ENCODE data around the gene MAP1B. TPM values are rescaled to one million over a fixed set of nuclear protein-coding genes. Genes with fewer than 3 reads are reported as not detected.

The MAP1B gene
- total RNA-seq, 2 donors from 2014 or later: 87.9 to 93.3 TPM

DNA sequence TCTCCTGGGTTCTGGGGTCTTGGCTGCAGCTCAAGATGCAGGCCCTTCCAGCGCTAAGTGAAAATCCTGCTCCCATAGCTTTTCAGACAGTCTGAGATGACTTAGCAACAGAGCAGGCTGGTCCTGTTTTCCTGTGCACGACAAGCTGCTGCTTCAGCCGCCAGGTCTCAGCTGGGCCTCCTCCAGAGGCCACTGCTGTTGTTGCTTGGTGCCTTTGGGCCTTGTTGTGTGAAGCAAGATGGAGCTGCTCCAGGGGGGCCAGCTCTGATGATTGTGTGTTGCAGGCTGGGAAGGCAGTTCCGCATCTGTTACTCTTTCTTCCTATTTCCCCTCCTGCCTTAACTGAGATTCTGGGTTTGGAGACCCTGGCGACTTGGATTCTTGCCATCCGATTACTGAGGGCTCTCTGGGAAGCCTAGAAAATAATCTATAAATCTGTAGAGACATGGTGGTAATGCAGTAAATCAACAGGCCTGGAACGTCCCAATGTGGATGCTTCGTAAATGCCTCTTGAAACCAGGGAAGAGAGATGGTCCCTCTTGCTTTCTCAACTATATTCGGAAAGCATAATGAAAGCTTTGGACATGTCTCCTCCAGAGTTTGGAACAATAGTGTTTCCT, 3.2 kb downstream of the MAP1B start:
- WGBS, 2 experiments (ENCODE audit: insufficient coverage in 1 of 2, insufficient read length in 1 of 2): 90 to 92% methylated on average over 4 to 9 of the region's 9 CpGs
- H3K9me3 Mint-ChIP-seq: no peaks in the 10 kb centered on the region
- H3K4me1 ChIP-seq (ENCODE audit: control insufficient read depth, insufficient read depth, low read length): peaks cover 11% of the 10 kb centered on the region
- H3K4me3 Mint-ChIP-seq: peak overlapping the region; percentile 19
- H3K27ac ChIP-seq (ENCODE audit: low read depth, low read length): peak overlapping the region; percentile 96
- H3K9ac ChIP-seq (ENCODE audit: extremely low read depth, low read length, poor library complexity, severe bottlenecking): no peak overlapping the region
- no peaks in the 10 kb centered on the region for H3K27me3 ChIP-seq (ENCODE audit: control insufficient read depth, insufficient read depth, low read length, poor library complexity, severe bottlenecking)
- DNase-seq: no peak
- H3K4me3 ChIP-seq (ENCODE audit: low read length): peak overlapping the region; percentile 97
- H3K27ac Mint-ChIP-seq: peak overlapping the region; percentile 37
- H3K4me1 Mint-ChIP-seq: peaks cover 26% of the 10 kb centered on the region
- peaks cover 58% of the 10 kb centered on the region for H3K36me3 ChIP-seq (ENCODE audit: control insufficient read depth, insufficient read depth, low read length)
- H3K36me3 Mint-ChIP-seq (ENCODE audit: low read depth): peaks cover 13% of the 10 kb centered on the region
- H3K9me3 ChIP-seq (ENCODE audit: control insufficient read depth, low read length): no peaks in the 10 kb centered on the region
- H3K27me3 Mint-ChIP-seq (ENCODE audit: insufficient read depth): no peaks in the 10 kb centered on the region
- TF ChIP-seq, protein P1, sequence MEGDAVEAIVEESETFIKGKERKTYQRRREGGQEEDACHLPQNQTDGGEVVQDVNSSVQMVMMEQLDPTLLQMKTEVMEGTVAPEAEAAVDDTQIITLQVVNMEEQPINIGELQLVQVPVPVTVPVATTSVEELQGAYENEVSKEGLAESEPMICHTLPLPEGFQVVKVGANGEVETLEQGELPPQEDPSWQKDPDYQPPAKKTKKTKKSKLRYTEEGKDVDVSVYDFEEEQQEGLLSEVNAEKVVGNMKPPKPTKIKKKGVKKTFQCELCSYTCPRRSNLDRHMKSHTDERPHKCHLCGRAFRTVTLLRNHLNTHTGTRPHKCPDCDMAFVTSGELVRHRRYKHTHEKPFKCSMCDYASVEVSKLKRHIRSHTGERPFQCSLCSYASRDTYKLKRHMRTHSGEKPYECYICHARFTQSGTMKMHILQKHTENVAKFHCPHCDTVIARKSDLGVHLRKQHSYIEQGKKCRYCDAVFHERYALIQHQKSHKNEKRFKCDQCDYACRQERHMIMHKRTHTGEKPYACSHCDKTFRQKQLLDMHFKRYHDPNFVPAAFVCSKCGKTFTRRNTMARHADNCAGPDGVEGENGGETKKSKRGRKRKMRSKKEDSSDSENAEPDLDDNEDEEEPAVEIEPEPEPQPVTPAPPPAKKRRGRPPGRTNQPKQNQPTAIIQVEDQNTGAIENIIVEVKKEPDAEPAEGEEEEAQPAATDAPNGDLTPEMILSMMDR (conservative IDR thresholded peaks at IDR 0.05): no peak

DNA sequence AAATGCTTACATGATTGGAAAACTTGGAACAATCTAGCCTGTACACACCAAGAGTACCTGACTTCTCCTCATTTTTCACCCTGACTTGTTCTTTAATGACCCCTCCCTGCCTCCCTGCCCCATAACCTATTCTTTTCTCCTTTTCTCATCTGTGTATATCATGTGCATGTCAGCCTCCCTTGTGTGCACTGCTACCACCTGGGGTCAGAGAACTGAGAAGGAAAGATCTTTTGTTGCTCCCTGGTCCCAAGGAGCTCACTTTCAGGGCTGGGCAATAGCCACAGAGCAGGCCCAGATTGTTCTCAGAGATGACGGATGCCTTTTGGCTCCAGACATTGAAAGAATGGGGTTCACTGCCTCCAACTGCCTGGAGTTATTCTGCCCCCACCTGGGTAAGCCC, 5.1 kb downstream of the MAP1B start:
- peak overlapping the region; percentile 56 for H3K27ac ChIP-seq (ENCODE audit: low read depth, low read length)
- H3K27me3 Mint-ChIP-seq (ENCODE audit: insufficient read depth): no peaks in the 10 kb centered on the region
- WGBS, 2 experiments (ENCODE audit: insufficient coverage in 1 of 2, insufficient read length in 1 of 2): 60 to 93% methylated on average over 1 of the region's 1 CpG
- H3K4me1 ChIP-seq (ENCODE audit: control insufficient read depth, insufficient read depth, low read length): peaks cover 9% of the 10 kb centered on the region
- H3K4me3 ChIP-seq (ENCODE audit: low read length): peak overlapping the region; percentile 97
- H3K9me3 ChIP-seq (ENCODE audit: control insufficient read depth, low read length): no peaks in the 10 kb centered on the region
- no peak for DNase-seq
- peaks cover 31% of the 10 kb centered on the region for H3K36me3 Mint-ChIP-seq (ENCODE audit: low read depth)
- no peaks in the 10 kb centered on the region for H3K9me3 Mint-ChIP-seq
- H3K4me3 Mint-ChIP-seq: no peak overlapping the region
- H3K9ac ChIP-seq (ENCODE audit: extremely low read depth, low read length, poor library complexity, severe bottlenecking): no peak overlapping the region
- H3K36me3 ChIP-seq (ENCODE audit: control insufficient read depth, insufficient read depth, low read length): peaks cover 77% of the 10 kb centered on the region
- TF ChIP-seq, protein P1 (conservative IDR thresholded peaks at IDR 0.05): no peak
- H3K27ac Mint-ChIP-seq: peak overlapping the region; percentile 4
- peaks cover 21% of the 10 kb centered on the region for H3K4me1 Mint-ChIP-seq
- no peaks in the 10 kb centered on the region for H3K27me3 ChIP-seq (ENCODE audit: control insufficient read depth, insufficient read depth, low read length, poor library complexity, severe bottlenecking)

DNA sequence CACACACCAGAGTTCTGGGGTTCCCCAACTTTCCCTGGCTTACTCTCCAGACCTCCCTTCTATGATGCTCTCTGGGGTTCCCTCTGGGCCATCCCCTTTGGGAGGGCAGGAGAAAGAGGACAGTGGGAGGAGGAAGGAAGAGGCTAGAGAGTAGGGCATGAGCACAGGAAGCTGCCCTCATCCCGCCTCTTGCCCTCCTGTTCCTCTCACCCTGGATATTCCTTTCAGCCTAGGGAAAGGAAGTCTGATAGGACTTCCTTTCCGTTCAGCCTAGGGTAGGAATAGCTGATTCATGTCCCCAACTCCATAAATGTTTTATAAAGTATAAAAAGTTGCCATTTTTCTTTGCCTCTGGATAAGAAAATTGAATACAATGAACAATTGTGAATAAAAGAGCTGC, 7.4 kb downstream of the MAP1B start:
- Mint-ChIP-seq H3K36me3 (ENCODE audit: low read depth) (peaks cover 52% of the 10 kb centered on the region), H3K27ac (no peak overlapping the region), H3K9me3 (no peaks in the 10 kb centered on the region), H3K4me3 (no peak overlapping the region), H3K27me3 (ENCODE audit: insufficient read depth) (no peaks in the 10 kb centered on the region), H3K4me1 (peaks cover 17% of the 10 kb centered on the region)
- no peak for DNase-seq
- H3K4me3 ChIP-seq (ENCODE audit: low read length): no peak overlapping the region
- 100% methylated on average over 2 of the region's 2 CpGs; no CpG with 5 or more reads in 1 of the 2 experiments for WGBS, 2 experiments (ENCODE audit: insufficient coverage in 1 of 2, insufficient read length in 1 of 2)
- peaks cover 4% of the 10 kb centered on the region for H3K9me3 ChIP-seq (ENCODE audit: control insufficient read depth, low read length)
- peaks cover 9% of the 10 kb centered on the region for H3K4me1 ChIP-seq (ENCODE audit: control insufficient read depth, insufficient read depth, low read length)
- H3K27ac ChIP-seq (ENCODE audit: low read depth, low read length): no peak overlapping the region
- peaks cover 97% of the 10 kb centered on the region for H3K36me3 ChIP-seq (ENCODE audit: control insufficient read depth, insufficient read depth, low read length)
- H3K9ac ChIP-seq (ENCODE audit: extremely low read depth, low read length, poor library complexity, severe bottlenecking): no peak overlapping the region
- H3K27me3 ChIP-seq (ENCODE audit: control insufficient read depth, insufficient read depth, low read length, poor library complexity, severe bottlenecking): no peaks in the 10 kb centered on the region
- TF ChIP-seq, protein P1 (conservative IDR thresholded peaks at IDR 0.05): no peak
